Activated B cell treated with CpG ODN at 0.5 μM for 24 hours (primary cell): Measurements from ENCODE around the gene FANCI. TPM values are rescaled to one million over a fixed set of nuclear protein-coding genes. Genes with fewer than 3 reads are reported as not detected.

ENCODE experiments used
- ATAC-seq: fragments of 200-7000 bp; cut with Tn5 transposase; one replicate; pipeline ENCODE4 v1.10.0; 2021; ENCODE audit warnings: low read depth, mild to moderate bottlenecking, moderate library complexity
- CTCF ChIA-PET: fragments of 350-600 bp; sonication (Branson Sonifier 250); formaldehyde crosslinking; loops from one replicate; lab custom pipeline; 2021; ENCODE audit warnings: antibody characterized with exemption; lab: Charles Lee
- POLR2A ChIA-PET: fragments of 350-600 bp; sonication (Branson Sonifier 250); formaldehyde crosslinking; loops from one replicate; lab custom pipeline; 2021; ENCODE audit warnings: antibody characterized with exemption; lab: Charles Lee
- DNase-seq: peaks from one replicate; pipeline ENCODE4 v3.0.0; 2022
- H3K27ac Mint-ChIP-seq: one replicate; pipeline ENCODE4 v1.8.0; 2020; ENCODE audit warnings: mixed read lengths
- H3K27me3 Mint-ChIP-seq: one replicate; pipeline ENCODE4 v1.8.0; 2021; ENCODE audit warnings: mixed read lengths
- H3K36me3 Mint-ChIP-seq: one replicate; pipeline ENCODE4 v1.8.0; 2021; ENCODE audit warnings: low read depth, mixed read lengths
- H3K4me1 Mint-ChIP-seq: one replicate; pipeline ENCODE4 v1.8.0; 2021; ENCODE audit warnings: mixed read lengths
- H3K4me3 Mint-ChIP-seq: one replicate; pipeline ENCODE4 v1.8.0; 2020; ENCODE audit warnings: mild to moderate bottlenecking, mixed read lengths
- H3K9me3 Mint-ChIP-seq: one replicate; pipeline ENCODE4 v1.8.0; 2020; ENCODE audit warnings: mixed read lengths
- intact Hi-C: fragments of 100-400 bp; cut with micrococcal nuclease; formaldehyde crosslinking; loops from one replicate; pipeline ENCODE4 v1.15.1; 2024
- total RNA-seq: library from RNA; stranded (reverse); gene quantifications from 2 replicates; pipeline ENCODE4 v1.2.3, GENCODE V29; 2022
- TF ChIP-seq, protein P1 (sequence below): fragments of 200-600 bp; IDR thresholded peaks from one replicate; pipeline ENCODE4 v1.8.0; 2022; ENCODE audit warnings: antibody characterized with exemption, mild to moderate bottlenecking

The FANCI gene
- total RNA-seq, 1 donor from 2014 or later, result 16.6 TPM

DNA sequence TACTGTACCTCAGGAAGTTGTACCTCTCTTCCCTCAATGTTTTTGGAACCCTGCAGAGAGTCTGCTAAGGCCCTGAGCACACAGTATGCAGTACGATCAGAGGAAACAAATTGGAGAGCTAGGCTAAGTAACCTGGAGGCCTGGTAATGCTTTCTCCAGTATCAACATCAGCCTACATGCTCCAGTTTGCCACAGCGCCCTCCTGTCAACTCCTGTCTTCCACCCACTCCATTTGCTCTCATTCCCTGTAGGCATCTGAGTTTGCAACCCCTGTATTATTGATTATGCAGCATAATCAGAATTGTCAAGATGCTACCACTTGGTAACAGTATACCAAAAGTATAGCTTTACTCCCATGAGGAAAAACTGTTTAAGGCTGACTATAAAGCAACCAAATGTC is 76.4 kb downstream of the FANCI start:
- DNase-seq, result no peak
- Mint-ChIP-seq H3K4me3 (no peak overlapping the region), H3K27me3 (no peaks in the 10 kb centered on the region), H3K36me3 (peaks cover 97% of the 10 kb centered on the region), H3K9me3 (no peaks in the 10 kb centered on the region), H3K4me1 (no peaks in the 10 kb centered on the region), H3K27ac (no peak overlapping the region)
- CTCF ChIA-PET, result no interaction called here
- intact Hi-C loops, result no loop called here
- TF ChIP-seq, protein P1, sequence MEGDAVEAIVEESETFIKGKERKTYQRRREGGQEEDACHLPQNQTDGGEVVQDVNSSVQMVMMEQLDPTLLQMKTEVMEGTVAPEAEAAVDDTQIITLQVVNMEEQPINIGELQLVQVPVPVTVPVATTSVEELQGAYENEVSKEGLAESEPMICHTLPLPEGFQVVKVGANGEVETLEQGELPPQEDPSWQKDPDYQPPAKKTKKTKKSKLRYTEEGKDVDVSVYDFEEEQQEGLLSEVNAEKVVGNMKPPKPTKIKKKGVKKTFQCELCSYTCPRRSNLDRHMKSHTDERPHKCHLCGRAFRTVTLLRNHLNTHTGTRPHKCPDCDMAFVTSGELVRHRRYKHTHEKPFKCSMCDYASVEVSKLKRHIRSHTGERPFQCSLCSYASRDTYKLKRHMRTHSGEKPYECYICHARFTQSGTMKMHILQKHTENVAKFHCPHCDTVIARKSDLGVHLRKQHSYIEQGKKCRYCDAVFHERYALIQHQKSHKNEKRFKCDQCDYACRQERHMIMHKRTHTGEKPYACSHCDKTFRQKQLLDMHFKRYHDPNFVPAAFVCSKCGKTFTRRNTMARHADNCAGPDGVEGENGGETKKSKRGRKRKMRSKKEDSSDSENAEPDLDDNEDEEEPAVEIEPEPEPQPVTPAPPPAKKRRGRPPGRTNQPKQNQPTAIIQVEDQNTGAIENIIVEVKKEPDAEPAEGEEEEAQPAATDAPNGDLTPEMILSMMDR, result no peak
- no peak for ATAC-seq
- POLR2A ChIA-PET, result no interaction called here

DNA sequence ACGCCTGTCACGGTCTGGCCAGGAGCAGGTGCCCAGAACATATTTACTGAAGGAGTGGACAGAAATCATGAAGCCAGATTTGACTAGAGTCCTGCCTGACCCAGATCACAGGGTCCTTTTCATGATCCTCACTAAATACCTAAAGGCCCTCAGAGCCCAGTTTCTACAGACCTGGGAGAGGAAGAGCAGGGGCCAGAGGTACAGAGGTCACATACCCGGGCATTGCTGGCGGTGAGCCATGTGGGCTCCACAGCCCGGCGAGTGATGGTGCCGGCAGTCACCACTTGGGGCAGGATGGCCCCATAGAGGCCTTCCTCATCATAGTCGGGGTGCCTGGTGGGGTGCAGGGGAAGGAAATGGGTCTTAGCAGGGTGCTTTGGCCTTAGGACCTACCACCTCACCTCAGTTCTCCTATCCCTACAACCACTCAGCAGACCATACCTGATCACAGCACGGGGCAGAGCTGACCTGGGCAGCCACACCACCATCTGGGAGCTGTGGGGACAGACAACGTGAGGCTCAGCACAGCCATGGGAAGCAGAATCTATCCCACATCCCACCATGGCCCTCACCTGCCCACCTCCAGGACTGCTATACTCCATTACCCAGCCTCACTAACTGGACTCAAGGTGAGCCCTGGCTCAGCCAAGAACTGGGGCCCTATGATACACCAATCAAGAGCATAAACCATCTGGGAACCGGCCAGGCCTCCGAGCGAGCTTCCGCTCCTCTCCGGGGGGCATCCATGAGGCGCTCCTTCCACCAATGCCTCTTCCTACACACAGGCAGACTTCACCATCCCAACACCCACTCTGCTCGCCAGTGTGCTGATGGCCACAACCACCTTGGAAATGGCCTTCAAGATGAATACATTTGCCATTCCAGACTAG is 78.0 kb downstream of the FANCI start:
- POLR2A ChIA-PET, result interaction anchor here (1.5 kb wide), 1 partner anchor 13 kb away, joined by 3 read pairs; the partner anchor contains the start of gene POLG
- intact Hi-C loops, result no loop called here
- no peak overlapping the region for H3K4me3 Mint-ChIP-seq
- ATAC-seq, result no peak
- H3K27me3 Mint-ChIP-seq, result no peaks in the 10 kb centered on the region
- DNase-seq, result no peak
- H3K36me3 Mint-ChIP-seq, result peaks cover 97% of the 10 kb centered on the region
- TF ChIP-seq, protein P1, result no peak
- CTCF ChIA-PET, result no interaction called here
- H3K4me1 Mint-ChIP-seq, result no peaks in the 10 kb centered on the region
- H3K27ac Mint-ChIP-seq, result no peak overlapping the region
- no peaks in the 10 kb centered on the region for H3K9me3 Mint-ChIP-seq

DNA sequence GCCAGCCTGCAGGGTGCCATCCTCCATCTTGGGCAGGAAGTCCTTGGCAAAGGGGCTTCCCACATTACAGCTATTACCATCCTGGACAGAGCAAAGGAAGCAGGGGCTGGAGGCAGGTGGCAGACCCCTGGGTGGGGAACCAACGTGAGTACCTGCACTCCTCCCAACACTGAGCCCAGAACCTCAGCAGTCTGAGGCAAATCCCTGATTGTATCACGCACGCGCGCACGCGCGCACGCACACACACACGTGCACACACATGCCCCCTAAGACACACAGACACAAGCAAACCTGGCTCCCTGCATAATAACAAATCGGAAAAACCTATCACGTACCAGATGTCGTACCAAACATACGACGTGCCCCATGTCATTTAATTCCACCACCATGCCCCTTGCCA is 79.0 kb downstream of the FANCI start:
- Mint-ChIP-seq H3K4me1 (no peaks in the 10 kb centered on the region), H3K9me3 (no peaks in the 10 kb centered on the region), H3K36me3 (peaks cover 97% of the 10 kb centered on the region), H3K27ac (no peak overlapping the region), H3K27me3 (no peaks in the 10 kb centered on the region), H3K4me3 (no peak overlapping the region)
- ATAC-seq (no peak), DNase-seq (no peak)
- TF ChIP-seq, protein P1, result no peak
- ChIA-PET POLR2A (no interaction called here), CTCF (no interaction called here)
- intact Hi-C loops, result no loop called here

DNA sequence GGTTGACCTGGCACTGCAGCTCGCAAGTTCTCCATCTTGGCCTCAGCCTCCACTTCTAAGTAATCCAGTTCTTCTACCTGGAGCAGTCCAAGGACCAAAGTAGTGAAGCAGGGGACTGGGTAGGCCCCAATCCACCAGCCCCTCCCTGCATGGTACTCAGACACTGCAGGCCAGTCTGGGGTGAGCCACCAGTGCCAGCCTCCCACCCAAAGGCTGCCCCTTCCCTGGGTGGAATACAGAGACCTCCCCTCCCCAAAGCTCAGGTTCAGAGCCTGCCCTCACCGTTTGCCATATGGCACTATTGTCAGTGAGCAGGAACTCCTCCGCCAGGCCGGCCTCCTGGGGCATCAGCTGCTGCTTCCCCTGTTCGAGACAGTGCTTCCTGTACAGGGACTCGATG is 80.0 kb downstream of the FANCI start:
- Mint-ChIP-seq H3K9me3 (no peaks in the 10 kb centered on the region), H3K27ac (no peak overlapping the region), H3K4me3 (no peak overlapping the region), H3K27me3 (no peaks in the 10 kb centered on the region), H3K4me1 (no peaks in the 10 kb centered on the region), H3K36me3 (peaks cover 97% of the 10 kb centered on the region)
- no peak for DNase-seq
- CTCF ChIA-PET, result no interaction called here
- POLR2A ChIA-PET, result interaction anchor here (0.6 to 1.9 kb wide), 2 partner anchors 11 to 25 kb away, joined by 6 to 8 read pairs; partner anchors contain the start of gene POLG
- TF ChIP-seq, protein P1, result no peak
- intact Hi-C loops, result no loop called here
- ATAC-seq, result no peak

DNA sequence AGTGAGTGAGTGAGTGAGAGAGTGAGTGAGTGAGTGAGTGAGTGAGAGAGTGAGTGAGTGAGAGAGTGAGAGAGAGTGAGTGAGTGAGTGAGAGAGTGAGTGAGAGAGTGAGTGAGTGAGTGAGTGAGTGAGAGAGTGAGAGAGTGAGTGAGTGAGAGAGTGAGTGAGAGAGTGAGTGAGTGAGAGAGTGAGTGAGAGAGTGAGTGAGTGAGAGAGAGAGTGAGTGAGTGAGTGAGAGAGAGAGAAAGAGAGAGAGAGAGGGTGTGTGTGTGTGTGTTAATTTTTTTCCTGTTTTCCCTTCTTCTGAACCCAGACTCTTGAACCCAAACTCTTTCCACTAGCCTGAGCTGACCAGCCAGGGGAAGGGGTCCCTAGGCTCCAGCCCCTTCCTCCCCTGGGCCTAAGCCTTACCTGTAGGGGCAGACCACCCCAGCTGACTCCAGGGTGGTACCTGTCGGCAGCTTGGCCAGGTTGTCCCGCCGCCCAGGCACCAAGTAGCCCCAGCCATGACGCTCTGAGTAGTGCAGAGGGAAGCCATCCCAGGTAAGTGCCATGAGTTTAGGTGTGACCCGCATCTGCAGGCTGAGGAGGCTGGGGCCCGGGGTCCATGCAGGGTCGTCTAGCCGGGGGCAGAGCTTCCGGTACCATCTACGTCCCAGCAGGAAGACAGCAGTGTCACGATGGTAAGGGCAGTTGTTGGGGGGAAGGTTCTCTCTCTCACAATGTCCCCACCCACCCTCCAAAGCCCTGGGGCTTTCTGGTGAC is 81.4 kb downstream of the FANCI start:
- ATAC-seq (no peak), DNase-seq (no peak)
- H3K4me1 Mint-ChIP-seq, result peaks cover 8% of the 10 kb centered on the region
- ChIA-PET CTCF (no interaction called here), POLR2A (interaction anchor here (1.9 kb wide), 1 partner anchor 10 kb away, joined by 8 read pairs; the partner anchor contains the start of gene POLG)
- TF ChIP-seq, protein P1, result no peak
- peaks cover 97% of the 10 kb centered on the region for H3K36me3 Mint-ChIP-seq
- no peaks in the 10 kb centered on the region for H3K27me3 Mint-ChIP-seq
- no peaks in the 10 kb centered on the region for H3K9me3 Mint-ChIP-seq
- intact Hi-C loops, result no loop called here
- no peak overlapping the region for H3K27ac Mint-ChIP-seq
- H3K4me3 Mint-ChIP-seq, result no peak overlapping the region
